Effector memory CD4-positive, alpha-beta T cell (primary cell): ENCODE data around the gene CABLES2.

Source experiments
- DNase-seq, 3 donors: peaks; one replicate each; pipeline ENCODE4 v3.0.0-alpha.2; 2020
- H3K27ac ChIP-seq: 2 replicates; pipeline ENCODE4 v1.7.0; 2013; ENCODE audit warnings: mild to moderate bottlenecking, low read length, moderate library complexity; ENCODE audit not compliant: insufficient read depth, poor library complexity, severe bottlenecking
- H3K27me3 ChIP-seq: replicated peaks from 2 replicates; pipeline ENCODE4 v1.7.0; 2013; ENCODE audit warnings: mild to moderate bottlenecking, low read length; ENCODE audit not compliant: insufficient read depth, control insufficient read depth, poor library complexity, severe bottlenecking
- H3K36me3 ChIP-seq: 2 replicates; pipeline ENCODE4 v1.7.0; 2013; ENCODE audit warnings: mild to moderate bottlenecking, low read length, moderate library complexity; ENCODE audit not compliant: control insufficient read depth, insufficient read depth
- H3K4me1 ChIP-seq: 2 replicates; pipeline ENCODE4 v1.7.0; 2013; ENCODE audit warnings: low read length, mild to moderate bottlenecking; ENCODE audit not compliant: control insufficient read depth, insufficient read depth, poor library complexity, severe bottlenecking
- H3K4me3 ChIP-seq: 2 replicates; pipeline ENCODE4 v1.7.0; 2013; ENCODE audit warnings: low read length, low read depth, mild to moderate bottlenecking; ENCODE audit not compliant: insufficient read depth, poor library complexity, severe bottlenecking
- H3K9me3 ChIP-seq: 2 replicates; pipeline ENCODE4 v1.7.0; 2013; ENCODE audit warnings: mild to moderate bottlenecking, low read length, moderate library complexity; ENCODE audit not compliant: control insufficient read depth
- total RNA-seq, 3 donors: gene quantifications; one replicate each; lab custom pipeline; 2026; lab: John Stamatoyannopoulos, UW

The CABLES2 gene
- total RNA-seq: 7.6 to 13.4 (median 10.3) reads per million in 3 donors

DNA sequence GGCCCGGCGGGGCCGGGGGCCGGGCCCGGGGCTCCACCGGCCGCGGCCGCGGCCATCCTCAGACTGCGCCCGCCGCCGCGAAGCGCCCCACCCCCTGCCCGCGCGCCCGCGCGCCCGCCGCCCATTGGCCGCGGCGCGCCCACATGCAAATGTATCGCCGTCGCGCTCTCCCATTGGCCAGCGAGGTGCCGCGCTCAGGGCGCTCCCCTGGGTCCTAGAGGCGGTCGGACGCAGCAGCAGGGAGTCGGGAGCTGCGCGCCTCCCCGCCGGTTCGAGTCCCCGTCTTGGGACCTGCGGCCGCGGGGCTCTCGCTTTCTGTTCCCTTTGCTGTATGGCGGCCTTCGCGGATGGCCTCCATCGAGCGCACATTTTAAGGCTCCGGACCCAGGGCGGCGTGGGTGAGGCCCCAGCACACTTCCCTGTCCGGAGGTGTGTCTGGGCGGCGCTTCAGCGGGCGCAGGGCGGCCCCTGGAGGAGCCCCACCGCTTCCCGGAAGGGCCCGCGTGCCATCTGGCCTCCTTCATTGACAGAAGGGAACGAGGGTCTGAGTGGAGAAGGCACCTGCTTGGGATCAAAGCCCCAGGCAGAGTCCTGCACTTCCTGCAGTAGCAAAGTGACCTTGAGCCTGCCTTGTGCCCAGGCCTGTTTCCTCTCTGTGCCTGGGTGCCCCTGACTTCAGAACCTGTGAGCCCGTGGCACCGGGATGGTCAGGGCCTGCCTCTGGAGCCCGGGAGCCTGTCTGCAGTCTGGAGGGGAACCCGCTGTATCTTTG, at the start of gene CABLES2:
TSS of gene CABLES2 (minus strand) at position 65 of the 772 bp plus-strand sequence. CDS start at position 56, 9 bp downstream.
- no peaks in the 10 kb centered on the region for H3K9me3 ChIP-seq
- peak; percentile 81 to 86 (median 84) for DNase-seq
- H3K36me3 ChIP-seq: no peaks in the 10 kb centered on the region
- peak within 1 kb of the TSS; percentile 74 for H3K4me3 ChIP-seq
- H3K27me3 ChIP-seq: no peaks in the 10 kb centered on the region
- H3K27ac ChIP-seq: peak within 1 kb of the TSS; percentile 51
- H3K4me1 ChIP-seq: peaks cover 15% of the 10 kb centered on the region

DNA sequence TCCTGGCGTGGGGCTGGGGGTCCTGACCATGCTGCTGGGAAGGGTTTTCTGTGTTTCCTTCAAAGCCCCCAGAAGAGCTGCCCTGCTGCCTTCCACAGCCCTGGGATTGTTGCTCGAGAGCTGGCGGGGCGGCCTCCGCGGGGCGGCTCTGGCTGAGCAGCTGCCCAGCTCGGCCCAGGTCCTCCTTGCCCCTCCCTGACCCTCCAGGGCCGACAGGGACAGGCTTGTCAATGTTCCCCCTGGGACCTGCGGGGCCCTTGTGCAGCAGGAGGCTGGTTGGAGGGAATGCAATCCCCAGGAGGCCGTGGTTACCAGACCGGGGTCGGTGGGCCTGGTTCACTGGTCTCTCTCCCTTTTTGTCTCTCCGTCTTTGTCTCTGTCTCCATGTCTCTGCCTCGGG, 48.8 kb upstream of the CABLES2 start:
- Histone ChIP-seq H3K4me1 (no peaks in the 10 kb centered on the region), H3K36me3 (no peaks in the 10 kb centered on the region), H3K4me3 (no peak overlapping the region), H3K27me3 (no peaks in the 10 kb centered on the region), H3K9me3 (no peaks in the 10 kb centered on the region), H3K27ac (no peak overlapping the region)
- no peak for DNase-seq

GRCh38 chr20:62454904-62455636, 48.0 kb upstream of the CABLES2 start:
- Histone ChIP-seq H3K36me3 (no peaks in the 10 kb centered on the region), H3K9me3 (no peaks in the 10 kb centered on the region), H3K4me1 (no peaks in the 10 kb centered on the region), H3K27me3 (no peaks in the 10 kb centered on the region), H3K27ac (no peak overlapping the region), H3K4me3 (no peak overlapping the region)
- no peak for DNase-seq

- H3K27me3 ChIP-seq: no peaks in the 10 kb centered on the region
- H3K36me3 ChIP-seq: no peaks in the 10 kb centered on the region
- no peak for DNase-seq
- H3K4me1 ChIP-seq: no peaks in the 10 kb centered on the region
- H3K9me3 ChIP-seq: no peaks in the 10 kb centered on the region
- H3K4me3 ChIP-seq: no peak overlapping the region
- H3K27ac ChIP-seq: no peak overlapping the region
These were observed 46.2 kb upstream of the CABLES2 start for GRCh38 chr20:62453186-62453808.

- H3K36me3 ChIP-seq: no peaks in the 10 kb centered on the region
- H3K4me3 ChIP-seq: no peak overlapping the region
- no peaks in the 10 kb centered on the region for H3K9me3 ChIP-seq
- no peaks in the 10 kb centered on the region for H3K27me3 ChIP-seq
- H3K27ac ChIP-seq: no peak overlapping the region
- no peaks in the 10 kb centered on the region for H3K4me1 ChIP-seq
- DNase-seq: no peak
These were observed 45.5 kb upstream of the CABLES2 start for GRCh38 chr20:62452475-62453095.

DNA sequence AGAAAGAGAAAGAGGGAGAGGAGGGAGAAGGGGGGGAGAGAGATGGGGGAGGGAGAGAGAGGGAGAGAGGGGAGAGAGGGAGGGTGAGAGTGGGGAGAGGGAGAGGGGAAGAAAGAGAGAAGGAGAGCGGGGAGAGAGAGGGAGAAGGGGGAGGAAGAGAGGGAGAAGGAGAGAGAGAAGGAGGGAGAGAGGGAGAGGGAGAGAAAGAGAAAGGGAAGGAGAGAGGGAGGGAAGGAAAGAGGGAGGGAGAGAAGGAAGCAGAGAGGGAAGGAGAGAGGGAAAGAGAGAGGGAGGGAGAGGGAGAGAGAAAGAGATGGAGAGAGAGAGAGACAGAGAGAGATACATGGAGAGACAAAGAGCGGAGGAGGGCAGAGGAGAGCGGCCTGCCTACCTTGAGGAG, 44.9 kb upstream of the CABLES2 start:
- no peaks in the 10 kb centered on the region for H3K4me1 ChIP-seq

DNA sequence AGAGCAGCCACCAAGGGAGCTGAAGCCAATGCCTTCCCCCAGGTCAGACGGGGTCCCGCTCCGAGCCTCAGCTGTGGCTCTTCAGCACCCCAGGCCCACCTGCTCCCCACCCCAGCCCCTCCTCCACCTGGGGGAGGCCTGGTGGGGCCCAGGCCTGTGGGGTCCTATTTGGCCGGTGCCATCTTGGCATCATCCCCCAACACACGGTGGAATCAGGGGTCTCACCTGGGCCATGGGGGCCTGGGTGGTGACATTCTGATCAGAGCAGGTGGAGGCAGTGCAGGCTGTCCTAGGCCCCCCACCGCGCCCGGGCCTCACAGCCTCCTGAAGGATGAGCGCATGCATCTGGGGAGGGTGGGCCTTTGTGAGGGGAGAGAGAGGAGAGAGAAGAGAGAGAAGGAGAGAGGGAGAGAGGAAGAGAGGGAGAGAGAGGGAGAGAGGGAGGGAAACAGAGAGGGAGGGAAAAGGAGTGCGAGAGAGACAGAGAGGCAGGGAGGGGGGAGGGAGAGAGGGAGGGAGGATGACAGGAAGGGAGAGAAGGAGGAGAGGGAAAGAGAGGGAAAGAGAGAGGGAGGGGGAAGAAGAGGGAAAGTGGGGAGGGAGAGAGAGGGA, 44.2 kb upstream of the CABLES2 start:
- no peaks in the 10 kb centered on the region for H3K4me1 ChIP-seq
- DNase-seq: no peak
- no peaks in the 10 kb centered on the region for H3K36me3 ChIP-seq
- no peaks in the 10 kb centered on the region for H3K27me3 ChIP-seq
- H3K9me3 ChIP-seq: no peaks in the 10 kb centered on the region
- no peak overlapping the region for H3K4me3 ChIP-seq
- H3K27ac ChIP-seq: no peak overlapping the region

More for the DNA sequence above, 44.9 kb upstream of the CABLES2 start:
- DNase-seq: no peak
- H3K36me3 ChIP-seq: no peaks in the 10 kb centered on the region
- H3K27ac ChIP-seq: no peak overlapping the region
- H3K4me3 ChIP-seq: no peak overlapping the region
- no peaks in the 10 kb centered on the region for H3K27me3 ChIP-seq
- no peaks in the 10 kb centered on the region for H3K9me3 ChIP-seq

- no peak overlapping the region for H3K4me3 ChIP-seq
- no peaks in the 10 kb centered on the region for H3K4me1 ChIP-seq
- H3K27ac ChIP-seq: no peak overlapping the region
- H3K27me3 ChIP-seq: no peaks in the 10 kb centered on the region
- H3K36me3 ChIP-seq: no peaks in the 10 kb centered on the region
- DNase-seq: no peak
- no peaks in the 10 kb centered on the region for H3K9me3 ChIP-seq
These were observed 43.0 kb upstream of the CABLES2 start for GRCh38 chr20:62449951-62450691.

- H3K9me3 ChIP-seq: no peaks in the 10 kb centered on the region
- H3K27ac ChIP-seq: no peak overlapping the region
- no peak overlapping the region for H3K4me3 ChIP-seq
- no peaks in the 10 kb centered on the region for H3K4me1 ChIP-seq
- no peaks in the 10 kb centered on the region for H3K36me3 ChIP-seq
- H3K27me3 ChIP-seq: no peaks in the 10 kb centered on the region
- no peak for DNase-seq
These were observed 41.7 kb upstream of the CABLES2 start for GRCh38 chr20:62448788-62449187.
